KMS-11 (cell line): ENCODE results near the gene GEN1.

ENCODE experiments used
- H2AFZ ChIP-seq: fragments of 200-600 bp; sonication (generic); 2 replicates; pipeline ENCODE4 v1.6.1; 2016; ENCODE audit warnings: antibody characterized with exemption, mixed run types, low read depth
- H3K27ac ChIP-seq: fragments of 200-600 bp; sonication (generic); 2 replicates; pipeline ENCODE4 v1.6.1; 2016; ENCODE audit warnings: mild to moderate bottlenecking, mixed run types
- H3K27me3 ChIP-seq: fragments of 200-600 bp; sonication (generic); 2 replicates; pipeline ENCODE4 v1.6.1; 2017; ENCODE audit warnings: mild to moderate bottlenecking, low read depth, mixed run types, moderate library complexity; ENCODE audit not compliant: insufficient read depth
- H3K36me3 ChIP-seq: fragments of 200-600 bp; sonication (generic); 2 replicates; pipeline ENCODE4 v1.6.1; 2017; ENCODE audit warnings: mild to moderate bottlenecking, mixed run types; ENCODE audit not compliant: insufficient read depth
- H3K4me1 ChIP-seq: fragments of 200-600 bp; sonication (generic); 2 replicates; pipeline ENCODE4 v1.6.1; 2016; ENCODE audit warnings: mild to moderate bottlenecking, low read depth, mixed run types; ENCODE audit not compliant: poor library complexity, severe bottlenecking
- H3K4me2 ChIP-seq: fragments of 200-600 bp; sonication (generic); 2 replicates; pipeline ENCODE4 v1.7.0; 2016; ENCODE audit warnings: mild to moderate bottlenecking, mixed run types
- H3K4me3 ChIP-seq: fragments of 200-600 bp; sonication (generic); IDR thresholded peaks from 2 replicates; pipeline ENCODE4 v1.6.1; 2017; ENCODE audit warnings: low read depth, low read length, mixed read lengths; ENCODE audit not compliant: insufficient read depth
- H3K79me2 ChIP-seq: fragments of 200-600 bp; sonication (generic); 2 replicates; pipeline ENCODE4 v1.6.1; 2016; ENCODE audit warnings: low read depth, mixed run types; ENCODE audit not compliant: insufficient read depth
- H3K9ac ChIP-seq: fragments of 200-600 bp; sonication (generic); 2 replicates; pipeline ENCODE4 v1.6.1; 2016; ENCODE audit warnings: mild to moderate bottlenecking, mixed run types
- H4K20me1 ChIP-seq: fragments of 200-600 bp; sonication (generic); 2 replicates; pipeline ENCODE4 v1.6.1; 2016; ENCODE audit warnings: mild to moderate bottlenecking, mixed run types; ENCODE audit not compliant: insufficient read depth
- CTCF ChIP-seq: fragments of 200-600 bp; sonication (generic); conservative IDR thresholded peaks from 2 replicates; pipeline ENCODE4 v1.6.1; 2017; ENCODE audit warnings: low read depth, mild to moderate bottlenecking, antibody characterized with exemption, low read length, moderate library complexity, mixed read lengths

Gene GEN1

GRCh38 chr2:17768894-17769293, 15.0 kb downstream of the GEN1 start:
- Histone ChIP-seq H3K36me3 (no peaks in the 10 kb centered on the region), H3K27ac (no peak overlapping the region), H3K9ac (no peak overlapping the region), H3K27me3 (no peaks in the 10 kb centered on the region), H3K4me2 (no peak overlapping the region), H3K4me1 (no peaks in the 10 kb centered on the region), H3K4me3 (no peak overlapping the region), H2AFZ (no peak overlapping the region), H4K20me1 (no peaks in the 10 kb centered on the region), H3K79me2 (no peaks in the 10 kb centered on the region)
- no peak for TF ChIP-seq CTCF

DNA sequence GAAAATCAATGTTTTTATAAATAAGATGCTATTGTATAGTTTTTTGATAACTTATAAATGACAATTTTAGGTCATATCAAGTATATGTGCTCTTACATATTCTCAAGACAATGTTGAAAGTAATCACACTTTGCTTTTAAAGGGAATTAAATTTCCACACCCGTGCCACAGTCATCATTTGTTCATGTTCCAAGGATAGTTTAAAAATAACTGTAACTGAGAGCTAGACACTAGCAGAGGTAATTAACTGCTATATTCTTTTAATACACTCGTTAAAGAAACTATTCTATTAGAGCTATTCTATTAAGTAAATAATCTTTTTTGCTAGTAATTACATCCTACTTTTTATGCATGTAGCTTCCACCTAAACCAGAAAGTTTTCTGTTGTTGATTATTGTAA, 18.0 kb downstream of the GEN1 start:
- H3K36me3 ChIP-seq, result no peaks in the 10 kb centered on the region
- H2AFZ ChIP-seq, result no peak overlapping the region
- TF ChIP-seq CTCF, result no peak
- H3K27ac ChIP-seq, result no peak overlapping the region
- H3K27me3 ChIP-seq, result no peaks in the 10 kb centered on the region
- no peak overlapping the region for H3K4me2 ChIP-seq
- H3K9ac ChIP-seq, result no peak overlapping the region
- H3K4me1 ChIP-seq, result no peaks in the 10 kb centered on the region
- no peaks in the 10 kb centered on the region for H3K79me2 ChIP-seq
- H3K4me3 ChIP-seq, result no peak overlapping the region
- H4K20me1 ChIP-seq, result no peaks in the 10 kb centered on the region

- Histone ChIP-seq H3K36me3 (no peaks in the 10 kb centered on the region), H3K9ac (no peak overlapping the region), H3K4me1 (no peaks in the 10 kb centered on the region), H3K4me3 (no peak overlapping the region), H3K4me2 (no peak overlapping the region), H3K27ac (no peak overlapping the region), H3K79me2 (no peaks in the 10 kb centered on the region), H2AFZ (no peak overlapping the region), H4K20me1 (no peaks in the 10 kb centered on the region), H3K27me3 (no peaks in the 10 kb centered on the region)
- no peak for TF ChIP-seq CTCF
Measured at GRCh38 chr2:17772532-17772931, 18.6 kb downstream of the GEN1 start.

GRCh38 chr2:17780546-17780945, 26.6 kb downstream of the GEN1 start:
- Histone ChIP-seq H3K9ac (no peak overlapping the region), H3K36me3 (no peaks in the 10 kb centered on the region), H3K4me2 (no peak overlapping the region), H4K20me1 (no peaks in the 10 kb centered on the region), H3K27me3 (no peaks in the 10 kb centered on the region), H3K27ac (no peak overlapping the region), H3K4me3 (no peak overlapping the region), H3K79me2 (no peaks in the 10 kb centered on the region), H3K4me1 (no peaks in the 10 kb centered on the region), H2AFZ (no peak overlapping the region)
- no peak for TF ChIP-seq CTCF

DNA sequence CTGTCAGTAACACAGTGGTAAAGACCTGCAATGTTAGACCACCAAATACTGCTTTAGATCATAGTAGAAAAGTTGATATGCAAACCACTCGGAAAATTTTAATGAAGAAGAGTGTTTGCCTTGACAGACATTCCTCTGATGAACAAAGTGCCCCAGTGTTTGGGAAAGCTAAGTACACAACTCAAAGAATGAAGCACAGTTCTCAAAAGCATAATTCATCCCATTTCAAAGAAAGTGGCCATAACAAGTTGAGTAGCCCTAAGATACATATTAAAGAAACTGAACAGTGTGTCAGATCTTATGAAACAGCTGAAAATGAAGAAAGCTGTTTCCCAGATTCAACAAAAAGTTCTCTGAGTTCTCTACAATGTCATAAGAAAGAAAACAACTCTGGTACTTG, 27.5 kb downstream of the GEN1 start:
- H2AFZ ChIP-seq, result no peak overlapping the region
- no peaks in the 10 kb centered on the region for H4K20me1 ChIP-seq
- no peaks in the 10 kb centered on the region for H3K4me1 ChIP-seq
- H3K79me2 ChIP-seq, result no peaks in the 10 kb centered on the region
- H3K36me3 ChIP-seq, result no peaks in the 10 kb centered on the region
- H3K4me3 ChIP-seq, result no peak overlapping the region
- H3K27ac ChIP-seq, result no peak overlapping the region
- H3K9ac ChIP-seq, result no peak overlapping the region
- no peak overlapping the region for H3K4me2 ChIP-seq
- H3K27me3 ChIP-seq, result no peaks in the 10 kb centered on the region
- no peak for TF ChIP-seq CTCF
